ENCODE results near the gene PLXNA1. TPM values are rescaled to one million over a fixed set of nuclear protein-coding genes. Genes with fewer than 3 reads are reported as not detected.

PLXNA1 gene
- total RNA-seq, 3 donors from 2014 or later (not counting 1 experiment from before 2014, with no cell fraction given), result 2.5 to 4.3 (median 2.8) TPM

GRCh38 chr3:126963261-126964190 is 19.4 kb upstream of the PLXNA1 start:
- WGBS (ENCODE audit: insufficient coverage), result 94% methylated on average over 5 of the region's 7 CpGs
- Histone ChIP-seq H3K27ac (ENCODE audit: low read length) (no peak overlapping the region), H3K4me1 (ENCODE audit: control insufficient read depth, insufficient read depth, low read length) (no peaks in the 10 kb centered on the region), H3K4me3 (ENCODE audit: low read length) (no peak overlapping the region), H3K36me3 (ENCODE audit: control insufficient read depth, insufficient read depth, low read length) (no peaks in the 10 kb centered on the region), H3K9me3 (ENCODE audit: control insufficient read depth, insufficient read depth, low read length) (no peaks in the 10 kb centered on the region), H3K27me3 (ENCODE audit: control insufficient read depth, insufficient read depth, low read length) (no peaks in the 10 kb centered on the region)
- no peak overlapping the region for H3K27ac Mint-ChIP-seq
- TF ChIP-seq CTCF (IDR thresholded peaks at IDR 0.05), result no peak
- DNase-seq, result no peak
- no peaks in the 10 kb centered on the region for H3K27me3 Mint-ChIP-seq (ENCODE audit: low read depth in 2 of 2)
- intact Hi-C loops (cut with micrococcal nuclease), result no loop called here
- no peaks in the 10 kb centered on the region for H3K9me3 Mint-ChIP-seq
- H3K4me1 Mint-ChIP-seq, result no peaks in the 10 kb centered on the region
- no peaks in the 10 kb centered on the region for H3K36me3 Mint-ChIP-seq
- ATAC-seq, result no peak
- no peak overlapping the region for H3K4me3 Mint-ChIP-seq

GRCh38 chr3:126964261-126964660 is 18.7 kb upstream of the PLXNA1 start:
- no peak for ATAC-seq
- Histone ChIP-seq H3K4me1 (ENCODE audit: control insufficient read depth, insufficient read depth, low read length) (no peaks in the 10 kb centered on the region), H3K36me3 (ENCODE audit: control insufficient read depth, insufficient read depth, low read length) (no peaks in the 10 kb centered on the region), H3K9me3 (ENCODE audit: control insufficient read depth, insufficient read depth, low read length) (no peaks in the 10 kb centered on the region), H3K27me3 (ENCODE audit: control insufficient read depth, insufficient read depth, low read length) (no peaks in the 10 kb centered on the region), H3K4me3 (ENCODE audit: low read length) (no peak overlapping the region), H3K27ac (ENCODE audit: low read length) (no peak overlapping the region)
- intact Hi-C loops (cut with micrococcal nuclease), result no loop called here
- H3K27me3 Mint-ChIP-seq (ENCODE audit: low read depth in 2 of 2), result peaks cover 2 to 5% of the 10 kb centered on the region in 2 donors
- H3K36me3 Mint-ChIP-seq, result no peaks in the 10 kb centered on the region
- 90% methylated on average over 7 of the region's 7 CpGs for WGBS (ENCODE audit: insufficient coverage)
- TF ChIP-seq CTCF (IDR thresholded peaks at IDR 0.05), result no peak
- no peak for DNase-seq
- H3K27ac Mint-ChIP-seq, result no peak overlapping the region
- no peaks in the 10 kb centered on the region for H3K9me3 Mint-ChIP-seq
- H3K4me1 Mint-ChIP-seq, result no peaks in the 10 kb centered on the region
- H3K4me3 Mint-ChIP-seq, result no peak overlapping the region

- Mint-ChIP-seq H3K4me1 (no peaks in the 10 kb centered on the region), H3K27me3 (ENCODE audit: low read depth in 2 of 2) (peaks cover 3 to 10% of the 10 kb centered on the region in 2 donors), H3K4me3 (no peak overlapping the region), H3K36me3 (no peaks in the 10 kb centered on the region), H3K27ac (no peak overlapping the region), H3K9me3 (no peaks in the 10 kb centered on the region)
- Histone ChIP-seq H3K27me3 (ENCODE audit: control insufficient read depth, insufficient read depth, low read length) (no peaks in the 10 kb centered on the region), H3K36me3 (ENCODE audit: control insufficient read depth, insufficient read depth, low read length) (no peaks in the 10 kb centered on the region), H3K27ac (ENCODE audit: low read length) (no peak overlapping the region), H3K4me3 (ENCODE audit: low read length) (no peak overlapping the region), H3K4me1 (ENCODE audit: control insufficient read depth, insufficient read depth, low read length) (no peaks in the 10 kb centered on the region), H3K9me3 (ENCODE audit: control insufficient read depth, insufficient read depth, low read length) (no peaks in the 10 kb centered on the region)
- intact Hi-C loops (cut with micrococcal nuclease), result no loop called here
- DNase-seq (no peak), ATAC-seq (no peak)
- no peak for TF ChIP-seq CTCF (IDR thresholded peaks at IDR 0.05)
- 91% methylated on average over 10 of the region's 10 CpGs for WGBS (ENCODE audit: insufficient coverage)
Observed at GRCh38 chr3:126964950-126965349, 18.0 kb upstream of the PLXNA1 start.
